Cerebellar nuclear complex (tissue), 1 donor: Measurements from ENCODE around the gene UCN.
"Not testable (repeated sequence)": the region's sequence is repeated elsewhere in the genome, so short reads cannot be mapped to it uniquely, and the experiment has no call there.

ENCODE experiments used
- DNase-seq, 2 experiments: peaks; one replicate each; lab custom pipeline; 2025; lab: John Stamatoyannopoulos, UW

Gene UCN

DNA sequence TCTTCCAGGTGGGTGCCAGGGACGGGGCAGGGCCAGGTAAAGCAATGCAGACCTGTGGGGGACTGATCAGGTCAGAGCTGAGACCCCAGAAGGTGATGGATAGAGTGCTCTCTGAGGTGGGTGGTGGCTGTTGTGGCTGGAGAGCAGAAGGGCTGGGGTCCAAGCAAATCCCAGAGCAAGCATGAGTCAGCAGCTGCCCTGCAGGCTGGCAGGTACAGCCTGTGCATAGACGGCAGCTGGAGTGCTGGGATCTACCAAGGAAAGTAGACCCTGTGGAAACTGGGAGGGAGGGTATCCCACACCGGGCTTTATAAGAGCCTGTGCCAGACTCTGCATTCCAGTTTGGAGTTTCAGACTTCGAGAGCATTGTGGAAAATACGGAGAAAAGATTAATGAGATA is 25.4 kb downstream of the UCN start:
- DNase-seq = no peak

DNA sequence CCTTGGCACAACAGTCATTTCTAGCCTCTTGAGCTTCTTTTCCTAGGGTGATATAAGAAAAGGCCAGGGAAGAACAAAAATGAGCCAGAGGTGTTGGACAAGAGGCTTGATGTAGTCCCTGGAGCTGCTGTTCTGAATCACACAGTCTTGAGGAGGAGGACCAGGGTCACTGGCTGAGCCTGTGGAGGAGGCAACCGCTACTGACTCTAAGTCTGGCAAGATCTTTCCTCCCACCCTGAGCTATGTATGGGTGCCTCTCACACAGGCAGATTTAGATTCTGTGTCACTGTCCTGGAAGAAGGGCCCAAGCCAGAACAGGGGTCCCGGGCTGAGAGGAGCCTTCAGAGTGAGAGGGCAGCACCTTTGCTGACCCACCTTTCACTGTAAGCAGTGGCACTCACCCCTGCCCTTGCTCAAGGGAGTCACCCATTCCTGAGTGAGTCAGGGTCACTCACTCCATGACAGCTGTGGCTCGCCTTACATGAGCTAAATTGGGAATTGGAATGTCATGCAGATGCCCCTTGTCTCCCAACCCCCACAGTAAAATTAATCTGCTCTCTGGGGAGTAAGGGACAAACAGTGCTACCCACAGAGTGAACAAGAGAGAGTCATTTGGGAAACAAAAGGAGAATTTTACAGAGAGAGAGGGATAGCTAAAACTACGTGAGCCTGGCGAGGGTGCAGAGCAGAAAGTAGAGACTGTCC is 26.2 kb downstream of the UCN start, which contains the start of gene TRIM54:
TSS of gene TRIM54 (plus strand) at position 575 of the 705 bp plus-strand sequence. CDS start 303 bp downstream, outside the sequence.
- DNase-seq = no peak

DNA sequence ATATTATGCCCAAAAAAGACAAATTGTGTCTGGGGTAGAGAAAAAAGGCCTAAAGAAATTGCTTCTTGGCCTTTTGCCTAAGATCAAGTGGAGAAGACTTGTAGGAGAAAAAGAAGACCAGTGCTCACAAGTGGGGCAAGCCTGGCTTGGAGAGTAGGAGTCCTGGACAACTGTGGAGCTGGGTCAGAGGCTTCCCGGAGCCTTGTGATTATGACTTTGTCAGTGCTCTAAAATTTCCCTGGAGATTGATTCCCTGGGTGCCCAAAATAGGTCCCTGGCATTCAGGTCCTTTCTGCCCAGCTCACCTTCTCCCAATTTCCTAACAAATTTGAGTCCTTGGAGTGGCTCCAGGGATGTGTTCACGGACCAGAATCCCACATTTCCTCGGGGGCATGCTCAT is 26.8 kb downstream of the UCN start:
- DNase-seq = no peak

DNA sequence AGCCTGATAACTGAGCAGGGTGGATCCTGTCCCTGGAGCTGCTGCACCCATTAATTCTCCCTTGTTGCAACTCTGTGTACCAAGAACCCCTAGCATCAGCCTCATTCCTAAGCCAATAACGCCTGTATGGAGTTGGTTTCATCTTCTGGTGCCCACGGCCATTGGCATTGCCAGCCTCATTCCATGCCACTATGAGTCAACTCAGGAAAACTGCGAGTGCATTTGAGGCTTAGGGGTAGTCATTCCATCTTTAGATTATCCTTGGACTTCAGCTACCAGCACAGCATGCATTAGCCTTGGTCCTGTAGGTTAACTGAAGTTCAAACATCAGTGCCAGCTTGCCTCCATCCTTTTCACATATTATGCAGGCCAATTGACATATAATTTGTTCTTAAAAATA is 27.4 kb downstream of the UCN start:
- DNase-seq = no peak

DNA sequence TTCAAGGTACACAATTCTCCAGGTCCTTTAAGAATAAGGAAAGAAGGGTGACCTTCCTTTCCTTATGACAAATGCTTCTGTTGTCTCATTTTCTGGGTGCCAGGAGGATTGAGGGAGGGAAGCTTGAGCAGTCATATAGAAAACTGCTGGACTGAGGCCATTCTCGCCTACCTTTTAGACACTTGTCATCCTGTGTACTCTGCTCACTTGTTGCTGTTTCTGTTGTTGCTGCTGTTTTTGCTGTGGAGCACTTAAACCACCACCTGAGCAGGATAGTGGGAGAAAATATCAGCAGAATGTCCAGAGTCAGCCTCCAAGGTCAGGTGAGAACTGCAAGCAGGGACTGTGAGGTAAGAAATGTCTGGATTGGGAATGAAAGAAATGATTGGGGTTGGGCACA is 30.2 kb downstream of the UCN start:
- no peak for DNase-seq

DNA sequence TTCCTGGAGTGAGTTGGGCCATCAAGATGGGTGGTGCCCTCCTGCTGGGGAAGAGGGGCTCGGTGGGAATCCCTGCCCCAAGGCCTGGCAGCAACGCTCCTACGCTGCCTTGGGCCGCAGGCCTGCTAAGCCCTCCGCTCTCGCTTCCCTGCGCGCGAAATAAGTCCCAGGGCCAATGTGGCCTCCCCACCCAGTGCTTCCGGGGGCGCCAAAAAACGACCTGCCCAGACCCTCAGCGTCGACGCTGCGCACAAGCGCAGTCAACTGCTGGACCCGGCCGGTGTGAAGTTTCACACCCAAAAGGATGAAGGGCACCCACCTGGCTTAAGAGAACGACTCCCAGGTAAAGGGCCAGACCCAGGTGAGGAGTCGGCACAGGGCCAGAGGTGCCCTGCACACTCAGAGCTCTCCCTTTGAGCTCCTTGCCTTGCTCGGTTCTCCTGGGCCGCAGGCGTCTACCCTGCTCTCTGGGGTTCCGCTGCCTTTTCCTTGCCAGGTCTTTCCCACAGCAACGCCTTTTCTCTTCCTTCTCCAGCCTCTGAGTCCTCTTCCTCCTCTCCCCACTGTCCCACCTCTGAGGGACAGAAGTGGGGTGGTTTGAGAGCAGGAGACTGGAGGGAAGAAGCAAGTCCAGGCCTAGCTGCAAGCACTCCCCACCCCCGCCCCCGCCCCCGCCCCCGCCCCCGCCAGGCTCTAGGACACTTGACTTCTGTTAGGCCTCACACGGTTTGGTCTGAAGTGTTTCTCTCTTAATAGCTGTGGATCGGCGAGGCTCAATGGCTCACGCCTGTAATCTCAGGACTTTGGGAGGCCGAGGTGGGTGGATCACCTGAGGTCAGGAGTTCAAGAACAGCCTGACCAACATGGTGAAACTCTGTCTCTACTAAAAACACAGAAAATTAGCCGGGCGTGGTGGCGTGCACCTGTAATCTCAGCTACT is 32.8 kb downstream of the UCN start, which contains the start of gene DNAJC5G:
TSS of gene DNAJC5G (plus strand) at position 223 of the 940 bp plus-strand sequence. CDS start 1,296 bp downstream, outside the sequence.
- DNase-seq = no peak

DNA sequence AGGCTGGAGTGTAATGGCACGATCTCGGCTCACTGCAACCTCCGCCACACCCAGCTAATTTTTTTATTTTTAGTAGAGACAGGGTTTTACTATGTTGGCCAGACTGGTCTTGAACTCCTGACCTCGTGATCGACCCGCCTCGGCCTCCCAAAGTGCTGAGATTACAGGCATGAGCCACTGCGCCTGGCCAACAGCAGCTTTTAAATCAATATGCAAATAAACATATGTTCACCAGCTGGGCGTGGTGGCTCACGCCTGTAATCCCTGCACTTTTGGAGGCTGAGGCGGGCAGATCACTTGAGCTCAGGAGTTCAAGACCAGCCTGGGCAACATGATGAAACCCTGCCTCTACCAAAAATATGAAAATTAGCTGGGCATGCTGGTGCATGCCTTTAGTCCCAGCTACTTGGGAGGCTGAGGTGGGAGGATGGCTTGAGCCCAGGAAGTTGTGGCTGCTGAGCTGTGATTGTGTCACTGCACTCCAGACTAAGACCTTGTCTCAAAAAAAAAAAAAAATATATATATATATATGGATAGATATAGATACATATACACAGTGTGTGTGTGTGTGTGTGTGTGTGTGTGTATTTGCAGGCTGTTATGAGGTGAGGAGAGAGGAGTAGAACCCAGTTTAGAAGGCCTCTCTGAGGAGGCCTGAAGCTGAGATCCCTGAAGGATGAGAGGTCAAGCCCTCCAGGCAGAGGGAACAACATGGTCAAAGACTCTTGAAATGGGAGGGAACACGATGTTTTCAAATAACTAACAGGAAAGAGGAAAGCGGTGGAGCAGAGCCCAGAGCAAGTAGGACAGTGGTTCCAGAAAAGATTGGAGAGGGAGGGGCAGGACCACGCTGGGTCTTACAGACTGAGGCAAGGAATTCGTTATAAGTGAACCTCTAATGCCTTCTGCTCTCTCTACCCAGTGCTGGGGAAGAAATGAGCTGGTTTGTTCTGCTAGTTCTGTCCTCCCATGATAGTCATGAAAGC is 35.4 kb downstream of the UCN start:
- not testable (repeated sequence) for DNase-seq

DNA sequence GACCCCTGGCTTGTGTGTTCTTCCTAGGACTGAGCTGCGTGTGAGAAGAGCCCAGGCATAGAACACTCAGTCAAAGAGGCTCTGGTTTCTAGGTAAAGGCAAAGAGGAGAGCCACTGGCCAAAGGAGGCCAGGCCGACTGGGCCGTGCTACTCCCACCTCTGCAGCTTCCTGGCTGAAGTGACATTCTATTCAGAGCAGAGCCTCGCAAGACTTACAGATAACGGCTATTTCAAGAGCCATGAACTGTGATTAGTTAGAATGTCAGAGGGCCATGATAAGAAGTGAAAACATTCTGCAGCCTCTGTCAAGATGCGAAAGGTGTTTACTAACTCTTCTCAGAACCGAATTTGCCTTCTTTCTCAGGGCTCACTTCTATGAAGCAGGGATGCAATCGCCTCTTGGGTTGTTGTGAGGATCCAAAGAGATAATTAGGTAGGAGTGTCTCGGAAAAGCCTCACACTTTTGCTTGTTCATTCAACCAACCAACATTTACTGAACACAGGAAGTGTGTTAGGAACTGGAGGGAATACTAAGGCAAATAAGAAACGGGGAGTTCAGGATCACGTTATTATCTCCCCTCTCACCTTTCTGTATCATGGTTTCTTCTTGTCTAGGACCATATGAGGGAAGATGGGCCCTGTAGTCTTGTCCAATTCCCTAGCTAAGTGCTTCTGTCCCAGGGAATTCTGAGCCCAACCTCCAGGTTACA is 36.5 kb downstream of the UCN start:
- DNase-seq = no peak

DNA sequence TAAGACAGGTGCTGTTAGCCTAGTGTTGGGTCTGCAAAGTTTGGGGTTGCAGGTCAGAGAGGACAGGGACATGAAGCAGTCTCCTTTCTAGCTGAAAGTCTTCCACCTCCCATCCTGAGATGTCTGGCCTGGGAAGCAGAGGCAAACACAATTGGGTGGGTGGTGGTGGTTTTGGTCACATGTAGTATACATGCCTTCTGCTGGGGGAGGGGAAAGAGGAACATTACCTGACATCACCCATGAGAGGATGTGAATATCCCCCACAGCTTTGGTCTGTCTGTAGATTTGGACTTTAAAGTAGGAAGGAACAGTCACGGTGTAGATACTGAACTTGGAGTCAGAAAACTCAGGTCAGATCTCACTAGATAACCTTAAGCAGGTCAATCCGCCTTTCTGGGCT is 37.6 kb downstream of the UCN start:
- no peak for DNase-seq

DNA sequence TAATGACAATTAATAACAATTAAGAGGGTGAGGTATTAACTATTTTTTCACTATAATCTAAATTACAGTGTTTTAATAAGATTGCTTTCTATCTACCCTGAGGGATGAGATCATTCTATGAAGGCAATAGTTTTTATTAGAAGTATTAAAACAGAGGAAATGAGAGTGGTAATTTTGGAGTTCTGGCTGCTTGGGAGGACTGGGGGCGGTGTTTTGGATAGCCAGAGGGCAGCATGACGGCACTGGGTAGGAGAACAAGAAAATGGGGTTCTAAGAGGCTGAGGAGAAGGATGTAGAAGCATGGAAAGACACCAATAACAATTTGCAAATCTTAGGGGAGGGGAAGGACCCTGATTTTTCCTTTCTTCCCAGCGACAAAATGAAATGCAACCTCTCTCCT is 38.1 kb downstream of the UCN start:
- DNase-seq = no peak

DNA sequence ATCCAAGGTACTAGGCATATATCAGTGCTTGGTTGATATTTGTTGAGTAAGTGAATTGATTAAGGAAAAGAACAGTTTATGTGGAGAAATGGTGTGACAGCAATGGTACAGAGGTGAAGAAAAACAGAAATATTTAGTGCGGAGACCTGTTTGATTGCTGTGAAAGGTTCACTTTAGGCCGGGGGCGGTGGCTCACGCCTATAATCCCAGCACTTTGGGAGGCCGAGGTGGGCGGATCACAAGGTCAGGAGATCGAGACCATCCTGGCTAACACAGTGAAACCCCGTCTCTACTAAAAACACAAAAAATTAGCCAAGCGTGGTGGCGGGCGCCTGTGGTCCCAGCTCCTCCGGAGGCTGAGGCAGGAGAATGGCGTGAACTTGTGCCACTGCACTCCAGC is 39.9 kb downstream of the UCN start:
- DNase-seq = not testable (repeated sequence)

DNA sequence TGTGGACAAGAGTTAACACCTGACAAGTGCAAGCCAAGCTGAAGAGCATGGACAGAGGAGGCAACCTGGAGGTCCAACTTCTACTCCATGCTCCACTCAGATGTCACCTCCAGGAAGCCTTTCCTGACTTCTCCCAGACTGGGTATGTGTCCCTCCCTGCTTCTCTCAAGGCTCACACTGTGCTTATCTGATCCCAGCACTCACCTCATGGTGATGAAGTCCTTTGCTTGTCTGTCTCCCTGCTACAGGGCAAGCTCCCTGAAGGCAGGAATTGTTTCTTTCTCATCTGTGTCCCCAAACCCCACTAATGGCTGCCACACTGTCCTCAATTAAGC is 42.7 kb downstream of the UCN start:
- DNase-seq = no peak

DNA sequence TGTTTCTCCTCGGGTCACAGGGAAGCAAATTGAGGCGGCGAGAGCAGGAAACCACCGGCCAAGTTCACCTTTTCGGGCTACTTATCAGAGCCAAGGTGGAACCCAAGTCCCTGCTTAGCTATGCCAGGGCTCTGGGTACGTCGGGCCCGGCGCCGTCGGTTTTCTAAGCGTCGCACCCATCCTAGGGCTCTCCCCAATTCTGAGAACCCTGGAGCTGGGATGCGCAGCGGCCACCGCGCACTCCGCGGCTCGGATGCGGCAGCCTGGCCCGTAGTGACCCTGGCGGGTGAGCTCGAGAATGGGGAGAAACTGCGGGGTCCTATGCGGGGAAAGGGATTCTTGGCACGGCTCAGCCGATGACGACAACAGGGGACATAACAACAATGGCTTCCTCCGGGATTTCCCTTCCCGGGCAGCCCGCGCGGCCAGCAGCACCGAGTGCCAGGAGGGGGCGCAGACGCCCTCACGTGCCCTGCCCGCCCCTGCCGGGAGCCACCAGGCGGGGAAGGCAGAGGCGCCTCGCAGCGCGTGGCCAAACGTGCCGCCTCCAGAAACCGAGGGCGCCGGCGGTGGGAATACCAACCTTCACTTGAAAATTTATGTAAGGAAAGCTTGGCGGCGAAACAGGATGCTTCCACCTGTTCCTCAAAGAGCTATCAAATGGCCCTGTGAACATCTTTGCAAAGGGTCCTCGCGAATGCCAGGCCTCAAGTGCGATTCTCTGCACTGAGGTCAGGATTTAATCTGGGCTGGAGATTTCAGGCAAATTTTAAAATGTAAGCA is 43.3 kb downstream of the UCN start:
- DNase-seq = no peak

DNA sequence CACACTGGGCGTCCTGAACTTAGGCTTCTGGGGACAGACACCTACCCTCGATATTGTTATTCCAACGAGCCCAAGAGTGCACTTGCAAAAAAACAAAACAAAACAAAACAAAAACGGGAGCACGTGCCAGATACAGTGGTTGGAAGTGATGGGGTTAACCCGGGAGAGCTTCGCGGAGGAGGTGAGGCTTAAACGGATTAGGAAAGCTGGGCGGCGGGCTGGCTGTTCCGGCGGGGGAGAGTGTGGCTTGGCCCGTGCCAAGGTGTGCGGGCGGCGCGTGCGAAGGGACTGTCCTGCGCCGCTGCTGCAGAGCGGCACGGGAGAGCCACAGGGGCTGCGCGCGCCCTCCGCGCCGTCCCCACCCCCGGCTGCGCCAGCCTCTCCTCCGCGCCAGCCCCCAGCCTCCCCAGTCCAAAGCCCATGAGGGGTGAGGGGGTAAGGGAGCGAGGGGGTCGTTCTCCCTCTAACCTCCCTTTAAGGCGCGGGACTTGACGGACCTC is 43.9 kb downstream of the UCN start:
- no peak for DNase-seq

DNA sequence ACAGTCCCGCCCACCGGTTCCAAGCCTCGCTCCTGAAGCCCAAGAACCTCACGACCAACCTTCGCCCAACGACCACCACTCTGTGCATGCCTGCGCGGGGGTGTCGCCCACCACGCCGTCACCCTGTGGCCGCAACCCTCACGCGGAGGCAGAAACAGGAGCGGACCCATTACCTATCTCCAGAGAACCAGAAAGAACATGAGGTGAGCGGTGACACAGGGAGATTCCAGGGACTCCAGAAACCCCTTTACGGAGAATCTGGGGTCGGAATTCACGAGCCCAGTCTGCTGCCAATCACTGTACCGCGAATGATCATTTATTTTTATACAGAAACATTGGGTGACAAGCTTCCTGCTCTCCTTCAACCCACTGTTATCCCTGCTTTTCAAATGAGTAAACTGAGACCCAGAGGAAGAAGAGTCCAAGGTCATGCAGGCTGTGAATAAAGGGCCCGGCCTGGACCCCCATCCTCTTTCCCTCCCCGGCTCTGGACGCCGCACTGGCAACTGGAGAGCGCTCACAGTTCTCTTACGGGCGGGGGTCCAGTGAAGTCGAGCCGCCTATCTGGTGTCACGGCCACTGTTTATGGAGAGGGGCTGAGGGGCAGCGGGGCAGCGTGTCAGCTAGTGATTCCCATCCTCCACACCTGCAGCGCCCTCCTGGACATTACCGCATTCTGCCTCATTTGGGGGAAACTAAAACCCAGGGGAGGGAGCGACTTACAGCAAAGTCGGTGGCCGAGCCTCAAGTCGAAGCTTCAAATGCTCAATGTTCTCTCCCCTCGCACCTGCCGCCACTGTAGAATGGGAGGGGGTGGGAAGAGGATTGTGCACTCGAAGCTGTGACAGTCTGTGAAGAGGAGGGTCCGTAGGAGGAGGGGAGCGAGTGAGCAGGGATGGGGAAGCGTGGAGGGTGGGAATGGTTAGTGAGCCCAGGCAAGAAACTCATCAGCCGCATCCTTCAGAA is 44.7 kb downstream of the UCN start:
- no peak for DNase-seq

DNA sequence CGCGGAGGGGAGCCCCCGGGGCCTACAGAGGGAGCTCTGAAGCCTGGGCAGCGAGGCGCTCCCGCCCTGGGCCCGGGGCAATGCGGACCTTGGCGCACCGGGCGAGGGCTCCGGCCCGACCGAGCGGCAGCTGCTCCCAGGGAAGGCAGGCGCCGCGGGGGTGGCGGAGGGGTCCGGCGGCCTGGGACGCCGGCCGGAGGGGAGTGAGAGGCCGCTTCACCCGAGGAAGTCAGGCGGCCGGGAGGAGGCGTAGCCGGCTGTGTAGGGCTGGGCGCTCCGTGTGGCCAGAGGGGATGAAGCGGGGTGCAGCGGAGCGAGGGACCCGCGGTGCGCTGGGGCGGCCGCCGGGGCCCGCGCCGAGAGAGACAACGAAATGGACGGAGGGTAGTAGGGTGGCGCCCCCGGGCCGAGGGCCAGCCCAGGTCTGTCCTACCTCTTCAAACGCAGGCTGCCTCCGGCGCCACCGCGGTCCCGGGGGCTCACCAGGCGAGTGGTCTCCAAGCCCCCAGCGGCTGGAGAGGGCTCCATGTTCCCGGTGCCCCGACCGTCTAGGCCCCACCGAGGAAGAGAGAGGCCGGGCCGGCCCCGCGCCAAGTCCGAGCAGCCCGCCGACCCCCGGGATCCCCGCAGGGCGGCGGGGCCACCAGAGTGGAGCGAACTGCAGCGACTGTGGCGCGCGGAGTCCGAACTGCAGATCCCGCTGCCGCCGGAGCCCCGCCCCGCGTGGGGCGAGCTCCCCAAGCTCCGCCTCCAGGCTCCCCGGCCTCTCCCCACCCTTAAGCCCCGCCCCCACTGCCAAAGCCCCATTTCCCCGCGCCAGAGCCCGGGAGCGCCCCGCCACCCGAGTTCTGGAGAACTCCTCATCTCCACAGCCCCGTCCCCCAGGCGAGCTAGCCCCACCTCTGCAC is 45.6 kb downstream of the UCN start, which contains the start of gene SLC30A3:
TSS of gene SLC30A3 (minus strand) at position 669 of the 908 bp plus-strand sequence. CDS start at position 528, 141 bp downstream.
- DNase-seq = no peak

DNA sequence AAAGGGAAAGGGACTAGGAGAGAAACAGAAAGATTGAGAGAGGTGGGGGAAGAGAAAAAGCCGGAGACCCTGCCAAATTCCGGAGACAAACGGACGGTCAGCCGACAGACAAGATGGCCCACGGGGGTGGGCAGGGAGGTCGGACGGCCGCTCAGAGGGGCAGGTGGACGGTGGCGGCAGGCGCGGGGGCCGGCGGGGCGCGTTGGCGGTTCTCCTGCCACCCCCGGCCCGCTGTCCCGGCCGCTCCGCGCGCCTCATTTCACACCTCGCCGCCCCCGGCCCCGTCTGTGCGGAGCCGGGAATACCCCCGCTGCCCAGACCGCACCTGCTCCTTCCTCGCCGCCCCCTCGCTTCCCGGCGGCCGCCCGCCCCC is 46.3 kb downstream of the UCN start:
- no peak for DNase-seq
